Spleen (tissue), 11 donors: ENCODE results near the gene PTPRM. TPM values are rescaled to one million over a fixed set of nuclear protein-coding genes. Genes with fewer than 3 reads are reported as not detected.

Experiments used
- DNase-seq: peaks from one replicate; pipeline ENCODE4 v3.0.0-alpha.2; 2020
- H3K27ac ChIP-seq, 8 donors: fragments of 200-600 bp; sonication (generic) in 7 of 8; 1 replicate in 4 of 8; 2 replicates in 4 of 8; pipeline versions ENCODE4 v1.5.0 to v1.8.0; 2016 to 2021; ENCODE audit warnings: inconsistent platforms in 4 of 8, mild to moderate bottlenecking in 4 of 8, moderate library complexity in 1 of 8
- H3K27me3 ChIP-seq, 7 donors: fragments of 200-600 bp; sonication (generic) in 6 of 7; replicated peaks in 1 of 7; 1 replicate in 4 of 7; 2 replicates in 3 of 7; pipeline versions ENCODE4 v1.5.0 to v1.8.0; 2016 to 2021; ENCODE audit warnings: inconsistent platforms in 3 of 7, mild to moderate bottlenecking in 1 of 7
- H3K36me3 ChIP-seq, 6 donors: fragments of 200-600 bp; sonication (generic) in 5 of 6; 1 replicate in 4 of 6; 2 replicates in 2 of 6; pipeline versions ENCODE4 v1.5.0 to v1.8.0; 2016 to 2021; ENCODE audit warnings: inconsistent platforms in 2 of 6
- H3K4me1 ChIP-seq, 6 donors: fragments of 200-600 bp; sonication (generic) in 5 of 6; 1 replicate in 3 of 6; 2 replicates in 3 of 6; pipeline versions ENCODE4 v1.5.0 to v1.8.0; 2016 to 2021; ENCODE audit warnings: inconsistent platforms in 3 of 6
- H3K4me3 ChIP-seq, 8 donors: fragments of 200-600 bp; sonication (generic) in 7 of 8; 1 replicate in 4 of 8; 2 replicates in 4 of 8; pipeline versions ENCODE4 v1.5.0 to v1.8.0; 2016 to 2021; ENCODE audit warnings: inconsistent platforms in 4 of 8, mild to moderate bottlenecking in 4 of 8, moderate library complexity in 2 of 8
- H3K9me3 ChIP-seq, 8 donors: fragments of 200-600 bp; sonication (generic) in 7 of 8; 1 replicate in 4 of 8; 2 replicates in 4 of 8; pipeline versions ENCODE4 v1.5.0 to v1.8.0; 2016 to 2021; ENCODE audit warnings: inconsistent platforms in 4 of 8
- POLR2A ChIP-seq, 3 donors: fragments of 450-650 bp; IDR thresholded peaks; one replicate each; pipeline ENCODE4 v1.5.1; 2017; ENCODE audit warnings: antibody characterized with exemption in 3 of 3, mild to moderate bottlenecking in 1 of 3
- POLR2AphosphoS5 ChIP-seq, 3 donors: sonication (generic); formaldehyde crosslinking; IDR thresholded peaks; one replicate each; pipeline ENCODE4 v1.5.1; 2017; ENCODE audit warnings: antibody characterized with exemption in 3 of 3
- WGBS, 5 donors: extraction: QIAGEN DNeasy Blood & Tissue Kit in 3 of 5; methylation state at CpG; one replicate each; pipeline versions ENCODE4 v1.1.5 to v1.1.7; 2013 to 2018; 5-methylcytosine and 5-hydroxymethylcytosine counted together
- intact Hi-C: fragments of 100-400 bp; cut with DNase I; formaldehyde crosslinking; loops from one replicate; pipeline ENCODE4 v1.15.0; 2023; ENCODE audit warnings: low total_unique reads
- polyA plus RNA-seq, 3 donors: library from polyadenylated mRNA; stranded (reverse); fragments of 200-250 nt; gene quantifications; one replicate each; pipeline ENCODE4 v1.2.1, GENCODE V29; 2013
- total RNA-seq, 7 donors: library from RNA; depleted of rRNA in 3 of 7; stranded (reverse); fragments of >200 nt in 3 of 7; fragmentation: NEBNext Ultra II Directional in 4 of 7; extraction: Animal tissue kit (Norgen Biotek cat#: 25700) in 4 of 7; gene quantifications; one replicate each; pipeline versions ENCODE4 v1.1.0 to v1.2.1, GENCODE V29; 2016 to 2021
- TF ChIP-seq, protein P1 (sequence below), 11 experiments: fragments of 200-600 bp in 7 of 11; fragments of 450-650 bp in 4 of 11; sonication (generic) in 4 of 11; IDR thresholded peaks in 8 of 11; conservative IDR thresholded peaks in 3 of 11; 1 replicate in 7 of 11; 2 replicates in 4 of 11; pipeline versions ENCODE4 v1.4.0 to v1.8.0; 2016 to 2021; ENCODE audit warnings: antibody characterized with exemption in 11 of 11, inconsistent platforms in 4 of 11, mild to moderate bottlenecking in 1 of 11
- donor health status: healthy with polysubstance abuse.
- donor health status: DM: no; HTN: no; CAD: no; lungs with moderate emphysema.
- donor health status: DM: no; HTN: no; CAD: no.
- donor health status: Bipolar disorder and iron deficiency.
- donor health status: healthy.
- donor health status: DM: no; HTN: no; CAD: no.
- donor health status: DM: yes; HTN: yes; CAD: no.

PTPRM gene
- total and polyA plus RNA-seq, 10 donors = 23.5 to 97.8 (median 62.8) TPM

DNA sequence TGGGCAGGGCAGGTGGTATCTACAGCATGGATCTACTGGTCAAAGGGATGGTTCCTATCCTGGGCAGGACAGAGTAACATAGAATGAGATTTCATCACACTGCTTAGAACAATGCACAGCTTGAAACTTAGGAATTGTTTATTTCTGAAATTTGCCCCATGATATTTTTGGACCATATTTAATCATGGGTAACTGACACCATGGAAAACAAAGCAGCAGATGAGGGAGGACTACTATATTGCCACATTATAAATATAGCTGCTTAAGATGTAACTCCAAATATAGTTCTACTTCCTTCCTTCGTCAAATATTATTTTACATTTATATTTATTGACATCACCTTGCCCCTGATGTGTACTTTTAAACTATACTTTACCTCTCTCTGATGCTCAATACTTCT, 254.7 kb downstream of the PTPRM start:
- Histone ChIP-seq H3K27me3 (no peaks in the 10 kb centered on the region), H3K9me3 (no peaks in the 10 kb centered on the region), H3K27ac (peak overlapping the region in 4 of 8 donors; percentile 51 to 69 (median 58)), H3K36me3 (no peaks in the 10 kb centered on the region), H3K4me1 (peaks cover 4 to 35% (median 19%) of the 10 kb centered on the region in 6 donors), H3K4me3 (no peak overlapping the region)
- TF ChIP-seq POLR2AphosphoS5 (IDR thresholded peaks at IDR 0.05) = no peak
- WGBS, 5 donors = 49 to 60% (median 53%) methylated on average over 1 of the region's 1 CpG
- intact Hi-C loops = no loop called here
- no peak for DNase-seq

DNA sequence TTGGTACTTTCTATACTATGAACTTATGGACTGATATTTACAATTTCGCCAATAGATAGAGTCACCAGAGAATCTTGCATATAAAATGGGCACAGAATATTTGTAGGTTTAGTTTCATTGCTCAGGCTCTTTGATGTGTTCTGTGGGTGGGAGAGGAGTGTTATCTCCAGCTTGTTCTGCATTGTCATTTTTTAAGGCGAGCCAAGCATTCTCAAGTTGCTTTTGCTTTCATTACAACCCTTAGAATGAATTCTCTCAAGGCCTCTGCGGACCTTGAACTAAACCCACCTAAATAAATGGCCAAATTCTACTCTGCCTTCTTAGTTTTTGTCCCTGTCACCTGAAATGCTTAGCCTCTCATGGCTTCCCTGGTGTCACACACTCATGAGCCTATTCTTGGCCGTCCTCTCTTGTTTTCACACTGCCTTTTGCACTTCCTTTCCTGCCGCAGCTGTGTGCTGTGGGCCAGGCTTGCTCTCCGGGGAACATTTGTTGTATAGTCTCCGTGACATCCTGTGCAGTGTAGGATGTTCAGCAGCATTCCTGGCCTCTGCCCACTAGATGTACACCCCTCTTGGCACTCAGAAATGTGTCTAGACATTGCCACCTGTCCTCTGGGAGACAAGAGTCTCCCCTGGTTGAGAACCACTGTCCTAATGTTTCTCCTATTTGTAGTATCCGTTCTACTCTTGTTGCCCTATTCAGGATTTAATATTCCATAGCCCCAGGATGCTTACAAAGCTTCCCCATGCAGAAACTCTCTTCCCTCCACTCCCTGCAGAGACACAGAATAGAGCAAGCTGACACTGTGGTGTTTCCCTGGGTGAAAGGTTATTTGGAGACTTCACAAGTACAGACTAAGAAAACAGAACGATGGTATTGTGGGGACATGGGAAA, 255.6 kb downstream of the PTPRM start:
- intact Hi-C loops = no loop called here
- no peak for TF ChIP-seq POLR2A (IDR thresholded peaks at IDR 0.05)
- peak in 2 of 3 donors; percentile 31 to 38 for TF ChIP-seq POLR2AphosphoS5 (IDR thresholded peaks at IDR 0.05)
- Histone ChIP-seq H3K36me3 (no peaks in the 10 kb centered on the region), H3K27me3 (no peaks in the 10 kb centered on the region), H3K4me3 (peak overlapping the region in 1 of 8 donors; percentile 23), H3K4me1 (peaks cover 4 to 35% (median 16%) of the 10 kb centered on the region in 6 donors), H3K9me3 (no peaks in the 10 kb centered on the region), H3K27ac (peak overlapping the region in 5 of 8 donors; percentile 21 to 69 (median 56))
- WGBS, 5 donors = 25 to 32% (median 29%) methylated on average over 9 of the region's 9 CpGs
- no peak for DNase-seq

DNA sequence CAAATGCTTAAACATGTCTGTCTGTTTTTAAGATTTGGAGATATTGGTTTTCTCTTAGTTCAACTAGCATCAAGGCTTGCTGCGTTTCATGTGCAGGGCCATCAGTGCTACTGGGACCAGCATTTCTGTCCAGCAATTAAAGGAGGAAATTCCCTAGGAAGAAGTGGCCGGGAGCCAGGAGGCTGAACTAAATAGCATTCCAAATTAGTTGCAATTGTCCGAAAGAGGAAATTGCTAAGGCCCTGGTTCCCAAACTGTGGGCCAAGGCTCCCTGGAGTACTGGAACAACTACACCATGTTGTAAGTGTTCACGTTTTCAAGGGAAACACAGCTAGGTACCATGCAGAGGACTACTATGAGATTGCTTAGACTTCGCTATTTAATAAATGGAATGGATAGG, 257.9 kb downstream of the PTPRM start:
- H3K4me1 ChIP-seq = peaks cover 0 to 28% (median 14%) of the 10 kb centered on the region in 6 donors
- DNase-seq = no peak
- H3K27ac ChIP-seq = peak overlapping the region in 1 of 8 donors; percentile 14
- no peaks in the 10 kb centered on the region for H3K27me3 ChIP-seq
- TF ChIP-seq, protein P1, sequence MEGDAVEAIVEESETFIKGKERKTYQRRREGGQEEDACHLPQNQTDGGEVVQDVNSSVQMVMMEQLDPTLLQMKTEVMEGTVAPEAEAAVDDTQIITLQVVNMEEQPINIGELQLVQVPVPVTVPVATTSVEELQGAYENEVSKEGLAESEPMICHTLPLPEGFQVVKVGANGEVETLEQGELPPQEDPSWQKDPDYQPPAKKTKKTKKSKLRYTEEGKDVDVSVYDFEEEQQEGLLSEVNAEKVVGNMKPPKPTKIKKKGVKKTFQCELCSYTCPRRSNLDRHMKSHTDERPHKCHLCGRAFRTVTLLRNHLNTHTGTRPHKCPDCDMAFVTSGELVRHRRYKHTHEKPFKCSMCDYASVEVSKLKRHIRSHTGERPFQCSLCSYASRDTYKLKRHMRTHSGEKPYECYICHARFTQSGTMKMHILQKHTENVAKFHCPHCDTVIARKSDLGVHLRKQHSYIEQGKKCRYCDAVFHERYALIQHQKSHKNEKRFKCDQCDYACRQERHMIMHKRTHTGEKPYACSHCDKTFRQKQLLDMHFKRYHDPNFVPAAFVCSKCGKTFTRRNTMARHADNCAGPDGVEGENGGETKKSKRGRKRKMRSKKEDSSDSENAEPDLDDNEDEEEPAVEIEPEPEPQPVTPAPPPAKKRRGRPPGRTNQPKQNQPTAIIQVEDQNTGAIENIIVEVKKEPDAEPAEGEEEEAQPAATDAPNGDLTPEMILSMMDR (IDR thresholded peaks at IDR 0.05 in 8 of 11, conservative IDR thresholded peaks at IDR 0.05 in 3 of 11) = no peak
- TF ChIP-seq POLR2AphosphoS5 (IDR thresholded peaks at IDR 0.05) = peak in 1 of 3 donors; percentile 19
- WGBS, 5 donors = 59 to 74% (median 70%) methylated on average over 5 of the region's 5 CpGs
- intact Hi-C loops = no loop called here
- no peaks in the 10 kb centered on the region for H3K9me3 ChIP-seq
- no peaks in the 10 kb centered on the region for H3K36me3 ChIP-seq
- no peak overlapping the region for H3K4me3 ChIP-seq

DNA sequence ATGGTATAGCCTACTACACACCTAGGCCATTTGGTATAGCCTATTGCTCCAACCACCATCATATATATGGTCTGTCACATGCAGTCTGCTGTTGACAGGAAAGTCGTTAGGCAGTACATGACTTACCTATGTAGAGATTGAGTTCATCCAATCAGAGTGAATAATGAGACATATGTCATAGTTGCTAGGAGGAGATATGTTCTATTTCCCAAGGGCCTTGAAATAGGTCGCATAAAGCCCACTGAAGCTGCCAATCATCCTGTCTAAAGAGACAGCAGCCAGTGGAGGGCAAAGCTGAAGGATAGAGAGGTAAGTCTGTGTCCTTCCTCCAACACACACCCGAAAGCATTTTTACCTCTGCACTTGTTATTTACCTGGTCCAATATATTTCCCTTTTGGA, 263.4 kb downstream of the PTPRM start:
- H3K27ac ChIP-seq = no peak overlapping the region
- H3K27me3 ChIP-seq = no peaks in the 10 kb centered on the region
- peaks cover 0 to 8% (median 0%) of the 10 kb centered on the region in 8 donors for H3K9me3 ChIP-seq
- 73 to 86% (median 77%) methylated on average over 3 of the region's 3 CpGs for WGBS, 5 donors
- DNase-seq = no peak
- no peak overlapping the region for H3K4me3 ChIP-seq
- no peaks in the 10 kb centered on the region for H3K4me1 ChIP-seq
- intact Hi-C loops = no loop called here
- H3K36me3 ChIP-seq = no peaks in the 10 kb centered on the region
- no peak for TF ChIP-seq POLR2AphosphoS5 (IDR thresholded peaks at IDR 0.05)
- no peak for TF ChIP-seq POLR2A (IDR thresholded peaks at IDR 0.05)
- TF ChIP-seq, protein P1 (IDR thresholded peaks at IDR 0.05 in 8 of 11, conservative IDR thresholded peaks at IDR 0.05 in 3 of 11) = no peak

DNA sequence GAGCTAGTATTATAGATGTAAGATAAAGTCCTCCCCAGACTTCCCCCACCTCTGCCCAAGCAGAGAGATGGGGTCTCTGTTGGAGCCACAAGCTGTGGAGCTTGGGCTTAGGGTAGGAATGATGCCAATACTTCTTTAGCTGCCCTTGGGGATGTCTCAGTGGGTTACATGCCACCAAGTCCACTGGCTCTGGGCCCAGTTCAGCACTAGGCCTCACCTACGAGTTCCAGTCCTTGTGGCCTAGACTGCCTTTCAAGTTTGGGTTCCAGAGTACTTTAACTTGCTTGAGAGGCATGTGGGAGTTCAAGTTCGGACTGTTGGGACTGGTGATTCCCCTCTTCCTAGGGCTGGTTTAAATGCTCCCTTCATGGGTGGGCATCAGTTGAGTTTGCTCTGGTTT, 272.4 kb downstream of the PTPRM start:
- intact Hi-C loops = no loop called here
- TF ChIP-seq POLR2A (IDR thresholded peaks at IDR 0.05) (no peak), POLR2AphosphoS5 (IDR thresholded peaks at IDR 0.05) (no peak)
- TF ChIP-seq, protein P1 (IDR thresholded peaks at IDR 0.05 in 8 of 11, conservative IDR thresholded peaks at IDR 0.05 in 3 of 11) = no peak
- no peaks in the 10 kb centered on the region for H3K27me3 ChIP-seq
- no peak overlapping the region for H3K27ac ChIP-seq
- peaks cover 0 to 10% (median 3%) of the 10 kb centered on the region in 6 donors for H3K4me1 ChIP-seq
- no peak overlapping the region for H3K4me3 ChIP-seq
- DNase-seq = no peak
- H3K36me3 ChIP-seq = no peaks in the 10 kb centered on the region
- H3K9me3 ChIP-seq = peaks cover 0 to 26% (median 7%) of the 10 kb centered on the region in 8 donors
- WGBS, 5 donors = 74 to 87% (median 82%) methylated on average over 2 of the region's 2 CpGs; no CpG with 5 or more reads in 1 of the 5 donors
